ENCODE measurements around the gene LY9.

LY9 gene

GRCh38 chr1:160761886-160762285 is 34.1 kb upstream of the LY9 start:
- Histone ChIP-seq H3K9me3 (ENCODE audit: severe bottlenecking) (no peaks in the 10 kb centered on the region), H3K4me3 (ENCODE audit: low read depth, low read length) (no peak overlapping the region), H3K36me3 (no peaks in the 10 kb centered on the region), H3K27ac (no peak overlapping the region), H3K27me3 (ENCODE audit: insufficient read depth, low read depth, severe bottlenecking) (peaks cover 92% of the 10 kb centered on the region)
- TF ChIP-seq, protein P1, sequence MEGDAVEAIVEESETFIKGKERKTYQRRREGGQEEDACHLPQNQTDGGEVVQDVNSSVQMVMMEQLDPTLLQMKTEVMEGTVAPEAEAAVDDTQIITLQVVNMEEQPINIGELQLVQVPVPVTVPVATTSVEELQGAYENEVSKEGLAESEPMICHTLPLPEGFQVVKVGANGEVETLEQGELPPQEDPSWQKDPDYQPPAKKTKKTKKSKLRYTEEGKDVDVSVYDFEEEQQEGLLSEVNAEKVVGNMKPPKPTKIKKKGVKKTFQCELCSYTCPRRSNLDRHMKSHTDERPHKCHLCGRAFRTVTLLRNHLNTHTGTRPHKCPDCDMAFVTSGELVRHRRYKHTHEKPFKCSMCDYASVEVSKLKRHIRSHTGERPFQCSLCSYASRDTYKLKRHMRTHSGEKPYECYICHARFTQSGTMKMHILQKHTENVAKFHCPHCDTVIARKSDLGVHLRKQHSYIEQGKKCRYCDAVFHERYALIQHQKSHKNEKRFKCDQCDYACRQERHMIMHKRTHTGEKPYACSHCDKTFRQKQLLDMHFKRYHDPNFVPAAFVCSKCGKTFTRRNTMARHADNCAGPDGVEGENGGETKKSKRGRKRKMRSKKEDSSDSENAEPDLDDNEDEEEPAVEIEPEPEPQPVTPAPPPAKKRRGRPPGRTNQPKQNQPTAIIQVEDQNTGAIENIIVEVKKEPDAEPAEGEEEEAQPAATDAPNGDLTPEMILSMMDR (IDR thresholded peaks at IDR 0.05; ENCODE audit: low read depth, low read length), result no peak
- DNase-seq, result no peak

DNA sequence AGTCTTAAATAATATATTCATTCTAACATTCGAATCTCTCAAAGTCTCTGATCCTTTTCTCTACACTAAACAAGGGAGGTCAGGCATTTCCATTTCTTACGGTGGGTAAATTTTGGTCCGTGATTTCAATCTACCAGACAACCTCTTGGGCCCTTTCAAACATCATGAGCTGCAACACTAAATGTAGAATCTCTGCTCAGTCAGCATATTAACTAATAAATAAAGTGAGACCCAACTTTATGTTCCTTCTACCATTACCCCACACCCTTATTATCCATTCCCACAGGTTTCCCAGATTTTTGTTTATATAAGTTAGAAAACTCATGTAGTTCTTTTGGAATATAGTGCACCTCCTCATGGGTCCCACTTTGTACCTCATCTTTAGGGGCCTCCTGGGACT is 32.0 kb upstream of the LY9 start:
- TF ChIP-seq, protein P1 (IDR thresholded peaks at IDR 0.05; ENCODE audit: low read depth, low read length), result no peak
- H3K9me3 ChIP-seq (ENCODE audit: severe bottlenecking), result no peaks in the 10 kb centered on the region
- H3K4me3 ChIP-seq (ENCODE audit: low read depth, low read length), result no peak overlapping the region
- H3K36me3 ChIP-seq, result no peaks in the 10 kb centered on the region
- H3K27me3 ChIP-seq (ENCODE audit: insufficient read depth, low read depth, severe bottlenecking), result peaks cover 93% of the 10 kb centered on the region
- no peak overlapping the region for H3K27ac ChIP-seq
- DNase-seq, result no peak

DNA sequence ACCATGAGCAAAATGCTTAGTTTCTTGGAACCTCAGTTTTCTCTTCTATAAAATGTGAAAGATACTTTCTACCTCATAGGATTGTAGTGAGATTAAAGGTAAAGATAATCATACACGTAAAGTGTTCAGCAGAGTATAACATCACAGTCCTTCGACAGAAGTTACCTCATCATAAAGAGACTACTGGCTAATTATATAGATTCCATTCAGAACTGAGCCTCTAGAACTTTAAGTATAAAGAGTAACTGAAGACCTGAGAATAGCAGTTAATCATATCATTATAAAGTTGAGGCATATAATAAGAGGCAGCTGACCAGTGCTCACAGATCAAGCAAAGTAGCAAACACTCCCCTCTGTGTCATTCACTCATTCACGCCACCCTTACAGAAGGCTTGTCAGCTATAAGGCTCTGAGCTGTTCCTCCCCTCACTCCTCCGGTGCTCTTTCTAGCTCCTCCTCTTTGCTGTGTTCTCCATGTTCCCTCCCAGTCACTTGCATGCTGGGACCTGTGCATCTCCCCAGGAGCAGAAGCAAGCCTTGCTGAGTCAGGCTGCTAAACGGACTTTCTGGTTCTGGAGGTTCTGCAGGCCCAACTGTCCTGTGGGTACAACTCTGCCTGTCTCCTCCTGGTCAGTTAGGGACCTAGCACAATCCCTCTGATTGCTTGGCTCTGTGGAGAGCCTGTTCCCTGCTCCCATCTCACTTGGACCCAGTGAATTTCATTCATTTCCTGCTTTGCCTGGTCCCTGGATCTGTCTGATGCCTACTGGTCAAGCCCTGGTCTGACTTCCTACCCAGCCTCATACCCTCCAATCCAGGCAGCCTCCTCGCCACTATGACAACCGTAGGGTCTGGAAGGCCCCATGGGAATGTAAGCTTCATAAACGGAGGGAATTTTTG is 28.3 kb upstream of the LY9 start:
- H3K27me3 ChIP-seq (ENCODE audit: insufficient read depth, low read depth, severe bottlenecking), result peaks cover 95% of the 10 kb centered on the region
- H3K27ac ChIP-seq, result no peak overlapping the region
- TF ChIP-seq, protein P1 (IDR thresholded peaks at IDR 0.05; ENCODE audit: low read depth, low read length), result no peak
- no peak overlapping the region for H3K4me3 ChIP-seq (ENCODE audit: low read depth, low read length)
- H3K9me3 ChIP-seq (ENCODE audit: severe bottlenecking), result no peaks in the 10 kb centered on the region
- no peaks in the 10 kb centered on the region for H3K36me3 ChIP-seq
- no peak for DNase-seq

- peaks cover 95% of the 10 kb centered on the region for H3K27me3 ChIP-seq (ENCODE audit: insufficient read depth, low read depth, severe bottlenecking)
- H3K4me3 ChIP-seq (ENCODE audit: low read depth, low read length), result no peak overlapping the region
- no peak overlapping the region for H3K27ac ChIP-seq
- no peaks in the 10 kb centered on the region for H3K36me3 ChIP-seq
- TF ChIP-seq, protein P1 (IDR thresholded peaks at IDR 0.05; ENCODE audit: low read depth, low read length), result peak; percentile 51
- no peaks in the 10 kb centered on the region for H3K9me3 ChIP-seq (ENCODE audit: severe bottlenecking)
- no peak for DNase-seq
Observed at GRCh38 chr1:160768295-160768657, 27.7 kb upstream of the LY9 start.

DNA sequence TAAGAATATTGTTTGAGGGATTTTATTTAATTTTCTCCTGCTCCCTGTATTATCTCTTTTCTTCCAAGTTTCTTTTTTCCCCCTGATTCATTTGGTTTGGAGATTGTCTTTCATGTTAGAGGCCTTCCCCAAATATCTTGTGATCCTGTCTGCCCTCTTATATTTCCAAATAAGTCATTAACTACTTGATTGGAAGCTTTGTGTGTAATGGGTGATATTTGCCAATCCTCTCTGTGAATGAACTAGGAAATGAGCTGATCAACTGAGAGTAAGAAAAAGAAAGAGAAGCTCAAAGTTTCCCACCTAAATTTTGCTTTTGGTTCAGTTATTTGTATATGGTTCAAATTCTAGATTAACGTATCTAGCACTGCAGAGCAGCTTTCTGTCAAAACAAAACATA is 23.6 kb upstream of the LY9 start:
- Histone ChIP-seq H3K9me3 (ENCODE audit: severe bottlenecking) (no peaks in the 10 kb centered on the region), H3K27me3 (ENCODE audit: insufficient read depth, low read depth, severe bottlenecking) (peaks cover 98% of the 10 kb centered on the region), H3K4me3 (ENCODE audit: low read depth, low read length) (no peak overlapping the region), H3K36me3 (no peaks in the 10 kb centered on the region), H3K27ac (no peak overlapping the region)
- no peak for DNase-seq
- TF ChIP-seq, protein P1 (IDR thresholded peaks at IDR 0.05; ENCODE audit: low read depth, low read length), result no peak

DNA sequence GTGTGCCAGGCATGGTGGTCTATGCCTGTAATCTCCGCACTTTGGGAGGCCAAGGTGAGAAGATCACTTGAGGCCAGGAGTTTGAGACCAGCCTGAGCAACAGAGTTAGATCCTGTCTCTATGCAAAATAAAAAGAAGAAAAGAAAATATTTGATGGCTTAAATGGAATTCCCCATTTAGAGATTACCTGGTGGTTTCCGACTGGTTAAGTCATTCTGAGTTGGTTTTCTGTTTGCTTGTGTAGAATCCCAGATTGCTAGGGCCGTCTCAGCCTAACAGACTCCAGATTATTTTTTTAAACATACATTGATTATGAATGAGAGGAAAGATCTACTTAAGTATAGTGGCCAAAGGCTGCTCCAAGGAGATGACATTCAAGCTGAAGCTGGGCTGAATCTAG is 22.9 kb upstream of the LY9 start:
- H3K9me3 ChIP-seq (ENCODE audit: severe bottlenecking), result no peaks in the 10 kb centered on the region
- H3K36me3 ChIP-seq, result no peaks in the 10 kb centered on the region
- DNase-seq, result no peak
- TF ChIP-seq, protein P1 (IDR thresholded peaks at IDR 0.05; ENCODE audit: low read depth, low read length), result no peak
- peaks cover 98% of the 10 kb centered on the region for H3K27me3 ChIP-seq (ENCODE audit: insufficient read depth, low read depth, severe bottlenecking)
- no peak overlapping the region for H3K4me3 ChIP-seq (ENCODE audit: low read depth, low read length)
- H3K27ac ChIP-seq, result no peak overlapping the region
